Gastroesophageal sphincter (tissue), 4 donors: ENCODE measurements around the gene METTL24. TPM values are rescaled to one million over a fixed set of nuclear protein-coding genes. Genes with fewer than 3 reads are reported as not detected.

ENCODE experiments used
- ATAC-seq: fragments of 150-250 bp; one replicate; pipeline ENCODE4 v1.9.1; 2016; ENCODE audit warnings: mild to moderate bottlenecking, moderate library complexity
- H3K27ac ChIP-seq, 4 donors: fragments of 200-600 bp; sonication (generic) in 3 of 4; 1 replicate in 3 of 4; 2 replicates in 1 of 4; pipeline ENCODE4 v1.5.1; 2016 to 2019
- H3K27me3 ChIP-seq: fragments of 200-600 bp; sonication (generic); one replicate; pipeline ENCODE4 v1.5.1; 2019
- H3K36me3 ChIP-seq, 2 donors: fragments of 200-600 bp; sonication (generic); one replicate each; pipeline ENCODE4 v1.5.1; 2019; ENCODE audit warnings: control low read depth in 1 of 2
- H3K4me1 ChIP-seq, 3 donors: fragments of 200-600 bp; sonication (generic); 1 replicate in 2 of 3; 2 replicates in 1 of 3; pipeline ENCODE4 v1.5.1; 2016 to 2019; ENCODE audit warnings: control low read depth in 2 of 3
- H3K4me3 ChIP-seq, 2 donors: fragments of 200-600 bp; sonication (generic); one replicate each; pipeline ENCODE4 v1.5.1; 2019; ENCODE audit warnings: mild to moderate bottlenecking in 1 of 2, moderate library complexity in 1 of 2
- H3K9me3 ChIP-seq, 3 donors: fragments of 200-600 bp; sonication (generic); one replicate each; pipeline ENCODE4 v1.5.1; 2017 to 2019; ENCODE audit warnings: control low read depth in 2 of 3
- EP300 ChIP-seq: sonication (generic); formaldehyde crosslinking; IDR thresholded peaks from one replicate; pipeline ENCODE4 v1.6.1; 2017; ENCODE audit warnings: antibody characterized with exemption, mild to moderate bottlenecking
- POLR2A ChIP-seq, 2 donors: fragments of 450-650 bp; IDR thresholded peaks; one replicate each; pipeline ENCODE4 v1.6.1; 2017; ENCODE audit warnings: antibody characterized with exemption in 2 of 2, mild to moderate bottlenecking in 2 of 2, moderate library complexity in 1 of 2
- POLR2AphosphoS5 ChIP-seq: sonication (generic); formaldehyde crosslinking; IDR thresholded peaks from one replicate; pipeline ENCODE4 v1.6.1; 2017; ENCODE audit warnings: antibody characterized with exemption
- WGBS, 2 donors: methylation state at CpG; one replicate each; pipeline ENCODE4 v1.1.5; 2018; ENCODE audit warnings: low coverage in 1 of 2; 5-methylcytosine and 5-hydroxymethylcytosine counted together
- total RNA-seq, 4 donors: library from RNA; depleted of rRNA; stranded (reverse); fragments of >200 nt; gene quantifications; one replicate each; pipeline ENCODE4 v1.1.0, GENCODE V29; 2016
- TF ChIP-seq, protein P1 (sequence below), 4 experiments: fragments of 200-600 bp in 2 of 4; fragments of 450-650 bp in 2 of 4; sonication (generic) in 1 of 4; IDR thresholded peaks; one replicate each; pipeline ENCODE4 v1.5.1; 2017 to 2019; ENCODE audit warnings: antibody characterized with exemption in 4 of 4, mild to moderate bottlenecking in 2 of 4, moderate library complexity in 2 of 4

METTL24 gene
- total RNA-seq, 4 donors from 2014 or later, result 18.6 to 33.6 (median 24.4) TPM

DNA sequence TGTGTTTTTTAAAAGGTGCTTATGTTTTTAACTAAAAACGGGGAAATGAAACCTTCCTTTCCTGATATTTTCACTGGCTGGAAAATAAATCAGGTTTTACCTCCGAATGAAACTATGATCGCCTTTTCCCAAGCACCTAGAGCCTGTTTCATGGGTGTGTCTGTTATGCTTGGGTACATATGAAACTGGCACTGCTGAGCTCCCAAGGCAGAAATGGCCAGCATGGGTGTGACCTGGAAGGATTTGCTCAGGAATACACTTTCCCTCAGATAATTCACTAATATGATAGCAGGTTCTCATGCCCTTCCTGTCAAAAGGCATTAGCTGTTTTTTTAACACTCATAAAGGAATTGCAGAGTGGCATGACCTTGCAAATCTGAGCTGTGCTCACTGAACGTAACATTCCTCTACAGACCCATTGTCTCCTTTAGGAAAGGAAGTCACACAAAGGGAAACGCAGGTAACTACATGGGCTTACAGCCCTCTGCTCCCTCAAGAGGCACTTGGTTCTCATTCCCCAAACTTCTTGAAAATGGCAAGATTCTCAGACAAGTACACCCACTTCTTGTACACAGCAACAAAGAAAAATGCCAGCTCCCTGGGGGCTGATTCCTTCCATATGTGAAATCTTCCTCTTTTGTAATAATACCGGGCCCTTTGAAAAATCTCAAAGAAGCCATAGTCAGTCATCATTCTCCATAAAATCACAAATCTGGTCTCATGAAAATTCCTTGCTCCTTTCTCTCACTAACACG lies 72.7 kb downstream of the METTL24 start:
- Histone ChIP-seq H3K4me3 (no peak overlapping the region), H3K4me1 (peaks cover 0 to 25% (median 0%) of the 10 kb centered on the region in 3 donors), H3K36me3 (peaks cover 0 to 8% of the 10 kb centered on the region in 2 donors), H3K27ac (no peak overlapping the region), H3K27me3 (no peaks in the 10 kb centered on the region), H3K9me3 (no peaks in the 10 kb centered on the region)
- ATAC-seq, result no peak
- WGBS, 2 donors, result 56 to 83% methylated on average over 6 to 7 of the region's 7 CpGs
- TF ChIP-seq, protein P1, sequence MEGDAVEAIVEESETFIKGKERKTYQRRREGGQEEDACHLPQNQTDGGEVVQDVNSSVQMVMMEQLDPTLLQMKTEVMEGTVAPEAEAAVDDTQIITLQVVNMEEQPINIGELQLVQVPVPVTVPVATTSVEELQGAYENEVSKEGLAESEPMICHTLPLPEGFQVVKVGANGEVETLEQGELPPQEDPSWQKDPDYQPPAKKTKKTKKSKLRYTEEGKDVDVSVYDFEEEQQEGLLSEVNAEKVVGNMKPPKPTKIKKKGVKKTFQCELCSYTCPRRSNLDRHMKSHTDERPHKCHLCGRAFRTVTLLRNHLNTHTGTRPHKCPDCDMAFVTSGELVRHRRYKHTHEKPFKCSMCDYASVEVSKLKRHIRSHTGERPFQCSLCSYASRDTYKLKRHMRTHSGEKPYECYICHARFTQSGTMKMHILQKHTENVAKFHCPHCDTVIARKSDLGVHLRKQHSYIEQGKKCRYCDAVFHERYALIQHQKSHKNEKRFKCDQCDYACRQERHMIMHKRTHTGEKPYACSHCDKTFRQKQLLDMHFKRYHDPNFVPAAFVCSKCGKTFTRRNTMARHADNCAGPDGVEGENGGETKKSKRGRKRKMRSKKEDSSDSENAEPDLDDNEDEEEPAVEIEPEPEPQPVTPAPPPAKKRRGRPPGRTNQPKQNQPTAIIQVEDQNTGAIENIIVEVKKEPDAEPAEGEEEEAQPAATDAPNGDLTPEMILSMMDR (IDR thresholded peaks at IDR 0.05), result no peak
- no peak for TF ChIP-seq POLR2A (IDR thresholded peaks at IDR 0.05)
- no peak for TF ChIP-seq EP300
- no peak for TF ChIP-seq POLR2AphosphoS5

DNA sequence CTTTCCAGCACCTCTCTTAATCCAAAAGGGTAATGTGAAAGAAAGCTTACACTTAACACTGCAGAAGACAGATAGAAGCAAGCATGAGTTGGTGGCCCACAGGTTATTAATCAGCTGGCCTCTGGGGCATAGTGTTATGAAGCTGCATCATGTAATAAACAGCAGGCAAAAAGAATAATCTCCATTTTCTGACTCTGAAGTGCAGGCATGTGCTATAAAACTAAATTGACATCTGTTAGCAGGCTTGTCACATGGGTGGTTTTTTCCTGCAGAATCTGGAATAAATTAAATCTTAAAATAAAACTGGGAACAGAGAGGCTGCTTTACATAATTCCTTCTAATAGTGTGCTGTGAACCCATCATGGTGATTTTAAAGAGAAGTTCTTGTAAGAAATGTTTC lies 73.3 kb downstream of the METTL24 start:
- ATAC-seq, result no peak
- no peaks in the 10 kb centered on the region for H3K9me3 ChIP-seq
- H3K4me3 ChIP-seq, result no peak overlapping the region
- TF ChIP-seq POLR2A (IDR thresholded peaks at IDR 0.05) (no peak), POLR2AphosphoS5 (no peak), EP300 (no peak)
- TF ChIP-seq, protein P1 (IDR thresholded peaks at IDR 0.05), result no peak
- peaks cover 0 to 9% of the 10 kb centered on the region in 2 donors for H3K36me3 ChIP-seq
- H3K27ac ChIP-seq, result no peak overlapping the region
- no peaks in the 10 kb centered on the region for H3K27me3 ChIP-seq
- H3K4me1 ChIP-seq, result peaks cover 0 to 25% (median 0%) of the 10 kb centered on the region in 3 donors

DNA sequence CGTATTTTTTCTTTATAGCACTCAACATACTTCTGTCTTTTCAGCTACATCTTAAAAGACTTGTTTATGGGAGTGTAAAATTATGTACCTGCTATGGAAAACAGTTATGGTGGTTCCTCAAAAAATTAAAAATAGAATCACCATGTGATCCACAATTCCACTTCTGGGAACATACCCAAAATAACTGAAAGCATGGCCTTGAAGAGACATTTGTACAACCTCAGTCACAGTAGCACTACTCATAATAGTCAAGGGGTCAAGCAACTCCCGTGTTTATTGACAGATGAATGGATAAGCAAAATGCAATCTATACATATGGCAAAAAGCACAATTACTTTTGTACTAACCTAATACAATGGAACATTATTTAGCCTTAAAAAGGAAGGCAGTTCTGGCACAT lies 74.5 kb downstream of the METTL24 start:
- no peak for ATAC-seq
- TF ChIP-seq, protein P1 (IDR thresholded peaks at IDR 0.05), result no peak
- TF ChIP-seq POLR2A (IDR thresholded peaks at IDR 0.05) (no peak), POLR2AphosphoS5 (no peak), EP300 (no peak)

DNA sequence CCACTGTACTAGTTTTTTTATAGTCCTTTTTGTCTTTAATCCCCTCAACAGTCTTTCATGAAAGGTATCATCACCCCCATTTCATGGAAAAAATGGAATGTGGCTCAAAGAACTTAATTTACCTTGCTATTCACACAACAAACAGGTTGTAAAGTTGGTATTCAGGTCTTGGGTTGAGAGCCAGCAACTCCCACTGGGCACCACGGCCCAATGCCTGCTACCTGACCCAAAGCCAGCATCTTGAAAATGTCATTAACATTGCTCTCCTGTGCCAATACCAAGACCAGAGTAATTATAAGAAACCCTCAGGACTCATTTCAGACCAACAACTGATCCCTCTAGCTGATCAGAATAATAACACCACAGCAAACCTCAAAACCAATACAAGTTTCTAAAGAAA lies 75.7 kb downstream of the METTL24 start:
- TF ChIP-seq POLR2A (IDR thresholded peaks at IDR 0.05) (no peak), POLR2AphosphoS5 (no peak), EP300 (no peak)
- TF ChIP-seq, protein P1 (IDR thresholded peaks at IDR 0.05), result no peak
- H3K36me3 ChIP-seq, result peaks cover 0 to 11% of the 10 kb centered on the region in 2 donors
- ATAC-seq, result no peak
- WGBS, 2 donors, result 67% methylated on average over 1 of the region's 1 CpG; no CpG with 5 or more reads in 1 of the 2 donors
- H3K9me3 ChIP-seq, result no peaks in the 10 kb centered on the region
- no peak overlapping the region for H3K27ac ChIP-seq
- peaks cover 0 to 34% (median 0%) of the 10 kb centered on the region in 3 donors for H3K4me1 ChIP-seq
- H3K27me3 ChIP-seq, result no peaks in the 10 kb centered on the region
- H3K4me3 ChIP-seq, result no peak overlapping the region

More for the DNA sequence above, 74.5 kb downstream of the METTL24 start:
- no peak overlapping the region for H3K27ac ChIP-seq
- no peaks in the 10 kb centered on the region for H3K9me3 ChIP-seq
- no peaks in the 10 kb centered on the region for H3K27me3 ChIP-seq
- peaks cover 0 to 25% (median 0%) of the 10 kb centered on the region in 3 donors for H3K4me1 ChIP-seq
- H3K4me3 ChIP-seq, result no peak overlapping the region
- H3K36me3 ChIP-seq, result peaks cover 0 to 11% of the 10 kb centered on the region in 2 donors
- 58 to 75% methylated on average over 2 of the region's 2 CpGs for WGBS, 2 donors
